Stimulated activated naive CD8-positive, alpha-beta T cell treated with anti-CD3 and anti-CD28 coated beads, Interleukin-15, Interleukin-2, amounts not matched to agents 100 U/mL and 50 U/mL, for 24 hours (primary cell): ENCODE data around the gene ADAMTS17.

Source experiments
- ATAC-seq: fragments of 150-1000 bp; cut with Tn5 transposase; one replicate; pipeline ENCODE4 v1.10.0; 2021
- DNase-seq: peaks from one replicate; pipeline ENCODE4 v3.0.0; 2021

Gene ADAMTS17

GRCh38 chr15:100341750-100342560 lies at the start of gene ADAMTS17:
TSS of gene ADAMTS17 (minus strand) at chr15:100341975. CDS start at chr15:100341899, 76 bp downstream.
- ATAC-seq (peak; percentile 94), DNase-seq (peak; percentile 92)

- no peak for ATAC-seq
- no peak for DNase-seq
Observed at GRCh38 chr15:100385300-100386050, 43.7 kb upstream of the ADAMTS17 start.

- DNase-seq (no peak), ATAC-seq (no peak)
Observed at GRCh38 chr15:100384108-100384410, 42.3 kb upstream of the ADAMTS17 start.

GRCh38 chr15:100383302-100384107 lies 41.7 kb upstream of the ADAMTS17 start:
- peak; percentile 10 for DNase-seq
- no peak for ATAC-seq

GRCh38 chr15:100373942-100374341 lies 32.2 kb upstream of the ADAMTS17 start:
- ATAC-seq: no peak
- no peak for DNase-seq

GRCh38 chr15:100373120-100373896 lies 31.5 kb upstream of the ADAMTS17 start:
- ATAC-seq (peak; percentile 32), DNase-seq (no peak)

- DNase-seq (no peak), ATAC-seq (no peak)
Observed at GRCh38 chr15:100372739-100373119, 31.0 kb upstream of the ADAMTS17 start.

GRCh38 chr15:100355342-100355741 lies 13.6 kb upstream of the ADAMTS17 start:
- no peak for DNase-seq
- no peak for ATAC-seq

- DNase-seq: no peak
- ATAC-seq: no peak
Observed at GRCh38 chr15:100353449-100353848, 11.7 kb upstream of the ADAMTS17 start.

GRCh38 chr15:100350434-100351226 lies 8.9 kb upstream of the ADAMTS17 start:
- no peak for DNase-seq
- no peak for ATAC-seq

GRCh38 chr15:100349696-100350433 lies 8.1 kb upstream of the ADAMTS17 start:
- peak; percentile 92 for DNase-seq
- peak; percentile 93 for ATAC-seq

GRCh38 chr15:100349321-100349695 lies 7.5 kb upstream of the ADAMTS17 start:
- DNase-seq: no peak
- ATAC-seq: no peak

- ATAC-seq (no peak), DNase-seq (no peak)
Observed at GRCh38 chr15:100348578-100348977, 6.8 kb upstream of the ADAMTS17 start.

- ATAC-seq (no peak), DNase-seq (no peak)
Observed at GRCh38 chr15:100346866-100347512, 5.2 kb upstream of the ADAMTS17 start.

- no peak for ATAC-seq
- no peak for DNase-seq
Observed at GRCh38 chr15:100345438-100345837, 3.7 kb upstream of the ADAMTS17 start.

- DNase-seq (no peak), ATAC-seq (no peak)
Observed at GRCh38 chr15:100343251-100343650, 1.5 kb upstream of the ADAMTS17 start.

GRCh38 chr15:100341239-100341749 lies 481 bp downstream of the ADAMTS17 start:
- DNase-seq (peak; percentile 33), ATAC-seq (peak; percentile 8)

GRCh38 chr15:100340721-100341238 lies 995 bp downstream of the ADAMTS17 start:
- ATAC-seq (no peak), DNase-seq (no peak)

- no peak for DNase-seq
- no peak for ATAC-seq
Observed at GRCh38 chr15:100339999-100340398, 1.8 kb downstream of the ADAMTS17 start.
